HepG2 (cell line): ENCODE measurements around the gene TBC1D20. TPM values are rescaled to one million over a fixed set of nuclear protein-coding genes. Genes with fewer than 3 reads are reported as not detected.

Experiments used
- CBX5 ChIP-seq: sonication (generic); formaldehyde crosslinking; IDR thresholded peaks from 2 replicates; pipeline ENCODE4 v1.4.0; 2020; ENCODE audit warnings: missing genetic modification reagents, borderline replicate concordance
- CENPT ChIP-seq: sonication (generic); formaldehyde crosslinking; IDR thresholded peaks from 2 replicates; pipeline ENCODE4 v1.8.0; 2022; ENCODE audit warnings: low read depth, mild to moderate bottlenecking, moderate library complexity, missing genetic modification reagents
- FOSL2 ChIP-seq: sonication (generic); formaldehyde crosslinking; IDR thresholded peaks from 2 replicates; pipeline ENCODE4 v1.4.0; 2020; ENCODE audit warnings: missing genetic modification reagents
- JUNB ChIP-seq: sonication (generic); formaldehyde crosslinking; IDR thresholded peaks from 2 replicates; pipeline ENCODE4 v1.8.0; 2022; ENCODE audit warnings: missing genetic modification reagents, mild to moderate bottlenecking, borderline replicate concordance
- NR2F6 ChIP-seq, 2 experiments: IDR thresholded peaks; 2 replicates each; pipeline ENCODE4 v1.6.1; 2016; ENCODE audit warnings: antibody characterized with exemption in 1 of 2, mild to moderate bottlenecking in 1 of 2
- SALL1 ChIP-seq: sonication (generic); formaldehyde crosslinking; IDR thresholded peaks from 2 replicates; pipeline ENCODE4 v1.8.0; 2022; ENCODE audit warnings: mild to moderate bottlenecking, missing genetic modification reagents
- THAP11 ChIP-seq: IDR thresholded peaks from 2 replicates; pipeline ENCODE4 v1.6.1; 2016; ENCODE audit warnings: missing biosample characterization, missing genetic modification reagents
- ZFY ChIP-seq: sonication (generic); formaldehyde crosslinking; IDR thresholded peaks from 2 replicates; pipeline ENCODE4 v1.4.0; 2020; ENCODE audit warnings: missing genetic modification reagents
- ZNF33A ChIP-seq: sonication (generic); formaldehyde crosslinking; IDR thresholded peaks from 2 replicates; pipeline ENCODE4 v1.5.1; 2020; ENCODE audit warnings: missing genetic modification reagents, mild to moderate bottlenecking, moderate library complexity, borderline replicate concordance
- ZNF720 ChIP-seq: sonication (generic); formaldehyde crosslinking; IDR thresholded peaks from 2 replicates; pipeline ENCODE4 v1.4.0; 2020; ENCODE audit warnings: missing genetic modification reagents
- polyA plus RNA-seq, 8 experiments: library from polyadenylated mRNA; depleted of rRNA in 3 of 8; stranded (reverse) in 7 of 8; unstranded in 1 of 8; fragments of >200 nt; fragmentation: Illumina TruSeq in 4 of 8; extraction: Trizol in 4 of 8; gene quantifications; 2 replicates each; pipeline versions ENCODE4 v1.2.1 to v1.2.3, GENCODE V29; 2011 to 2016; ENCODE audit warnings: low read depth in 4 of 8, missing spikeins in 1 of 8, mixed read lengths in 1 of 8; ENCODE audit not compliant: insufficient read depth in 1 of 8
- total RNA-seq, 5 experiments: library from RNA; depleted of rRNA; stranded (reverse); fragments of >200 nt; fragmentation: Illumina TruSeq; extraction: Trizol; gene quantifications; 2 replicates each; pipeline ENCODE4 v1.2.3, GENCODE V29; 2016; ENCODE audit warnings: low read depth in 1 of 5
- TF ChIP-seq, protein P1 (sequence below): sonication (generic); formaldehyde crosslinking; IDR thresholded peaks from 2 replicates; pipeline ENCODE4 v1.4.0; 2020; ENCODE audit warnings: mild to moderate bottlenecking, missing genetic modification reagents
- TF ChIP-seq, protein P2 (sequence below): sonication (generic); formaldehyde crosslinking; IDR thresholded peaks from 2 replicates; pipeline ENCODE4 v1.8.1; 2023; ENCODE audit warnings: mild to moderate bottlenecking, missing genetic modification reagents, borderline replicate concordance
- TF ChIP-seq, protein P3 (sequence below): sonication (generic); formaldehyde crosslinking; IDR thresholded peaks from 2 replicates; pipeline ENCODE4 v1.8.0; 2022; ENCODE audit warnings: low read depth, missing genetic modification reagents
- TF ChIP-seq, protein P4 (sequence below): IDR thresholded peaks from 2 replicates; pipeline ENCODE4 v1.6.1; 2012; ENCODE audit warnings: inconsistent platforms
- TF ChIP-seq, protein P5 (sequence below): sonication (generic); formaldehyde crosslinking; IDR thresholded peaks from 2 replicates; pipeline ENCODE4 v1.4.0; 2020; ENCODE audit warnings: low read depth, mild to moderate bottlenecking, missing genetic modification reagents

TBC1D20 gene
- total and polyA plus RNA-seq, 2 of the 13 experiments (the other 11 are each of a cell fraction or from before 2014, with no cell fraction given) = 36.6 to 47.1 TPM

DNA sequence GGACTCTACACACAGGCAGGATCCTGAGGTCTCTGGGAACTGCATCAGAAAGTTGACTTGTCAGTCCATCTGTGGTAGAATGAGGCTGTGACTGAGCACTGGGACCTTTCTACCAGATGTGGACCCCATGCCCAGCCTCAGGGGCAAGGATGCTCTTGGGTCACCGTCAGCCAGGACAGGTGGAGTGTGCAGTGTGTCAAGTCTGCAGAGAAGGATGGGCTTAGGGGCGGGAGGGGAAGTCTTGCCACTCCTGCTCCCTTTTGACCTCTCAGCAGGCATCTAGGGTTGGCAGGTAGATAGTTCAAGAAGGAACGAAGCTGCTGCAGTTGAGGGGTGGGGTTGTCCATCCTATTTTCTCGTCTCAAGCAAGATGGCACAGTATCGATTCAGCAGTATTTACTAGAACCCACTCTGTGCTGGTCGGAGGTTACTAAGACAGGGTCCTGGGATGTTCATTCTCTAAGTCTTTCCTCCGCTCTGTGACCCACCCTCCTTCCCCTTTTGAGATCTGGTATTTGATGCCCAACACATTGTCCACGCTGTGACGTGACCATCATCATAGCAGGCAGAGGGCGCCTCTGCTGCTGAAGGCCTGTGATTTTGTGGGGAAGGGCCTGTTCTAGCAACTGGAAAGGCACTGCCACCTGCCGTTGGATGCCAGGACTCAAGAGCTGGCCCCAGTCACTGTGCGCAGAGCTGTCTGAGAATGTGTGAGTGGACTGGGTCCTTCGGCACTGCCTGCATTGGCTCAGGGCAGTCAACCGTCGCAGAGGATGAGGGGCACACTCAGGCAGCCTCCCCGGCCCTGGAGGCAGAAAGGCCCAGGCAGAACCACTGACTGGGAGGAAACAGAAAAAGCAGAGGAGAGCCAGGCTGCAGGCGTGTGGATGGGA is 31.1 kb downstream of the TBC1D20 start (continued):
- TF ChIP-seq ZNF720 (CRISPR knock-in tag) = 0 out of 2 replicates have a peak, but pooled peaks have one; percentile 14
- peak; percentile 68; the same call in 1 of the 2 replicates for TF ChIP-seq ZFY (CRISPR knock-in tag)
- TF ChIP-seq, protein P1, sequence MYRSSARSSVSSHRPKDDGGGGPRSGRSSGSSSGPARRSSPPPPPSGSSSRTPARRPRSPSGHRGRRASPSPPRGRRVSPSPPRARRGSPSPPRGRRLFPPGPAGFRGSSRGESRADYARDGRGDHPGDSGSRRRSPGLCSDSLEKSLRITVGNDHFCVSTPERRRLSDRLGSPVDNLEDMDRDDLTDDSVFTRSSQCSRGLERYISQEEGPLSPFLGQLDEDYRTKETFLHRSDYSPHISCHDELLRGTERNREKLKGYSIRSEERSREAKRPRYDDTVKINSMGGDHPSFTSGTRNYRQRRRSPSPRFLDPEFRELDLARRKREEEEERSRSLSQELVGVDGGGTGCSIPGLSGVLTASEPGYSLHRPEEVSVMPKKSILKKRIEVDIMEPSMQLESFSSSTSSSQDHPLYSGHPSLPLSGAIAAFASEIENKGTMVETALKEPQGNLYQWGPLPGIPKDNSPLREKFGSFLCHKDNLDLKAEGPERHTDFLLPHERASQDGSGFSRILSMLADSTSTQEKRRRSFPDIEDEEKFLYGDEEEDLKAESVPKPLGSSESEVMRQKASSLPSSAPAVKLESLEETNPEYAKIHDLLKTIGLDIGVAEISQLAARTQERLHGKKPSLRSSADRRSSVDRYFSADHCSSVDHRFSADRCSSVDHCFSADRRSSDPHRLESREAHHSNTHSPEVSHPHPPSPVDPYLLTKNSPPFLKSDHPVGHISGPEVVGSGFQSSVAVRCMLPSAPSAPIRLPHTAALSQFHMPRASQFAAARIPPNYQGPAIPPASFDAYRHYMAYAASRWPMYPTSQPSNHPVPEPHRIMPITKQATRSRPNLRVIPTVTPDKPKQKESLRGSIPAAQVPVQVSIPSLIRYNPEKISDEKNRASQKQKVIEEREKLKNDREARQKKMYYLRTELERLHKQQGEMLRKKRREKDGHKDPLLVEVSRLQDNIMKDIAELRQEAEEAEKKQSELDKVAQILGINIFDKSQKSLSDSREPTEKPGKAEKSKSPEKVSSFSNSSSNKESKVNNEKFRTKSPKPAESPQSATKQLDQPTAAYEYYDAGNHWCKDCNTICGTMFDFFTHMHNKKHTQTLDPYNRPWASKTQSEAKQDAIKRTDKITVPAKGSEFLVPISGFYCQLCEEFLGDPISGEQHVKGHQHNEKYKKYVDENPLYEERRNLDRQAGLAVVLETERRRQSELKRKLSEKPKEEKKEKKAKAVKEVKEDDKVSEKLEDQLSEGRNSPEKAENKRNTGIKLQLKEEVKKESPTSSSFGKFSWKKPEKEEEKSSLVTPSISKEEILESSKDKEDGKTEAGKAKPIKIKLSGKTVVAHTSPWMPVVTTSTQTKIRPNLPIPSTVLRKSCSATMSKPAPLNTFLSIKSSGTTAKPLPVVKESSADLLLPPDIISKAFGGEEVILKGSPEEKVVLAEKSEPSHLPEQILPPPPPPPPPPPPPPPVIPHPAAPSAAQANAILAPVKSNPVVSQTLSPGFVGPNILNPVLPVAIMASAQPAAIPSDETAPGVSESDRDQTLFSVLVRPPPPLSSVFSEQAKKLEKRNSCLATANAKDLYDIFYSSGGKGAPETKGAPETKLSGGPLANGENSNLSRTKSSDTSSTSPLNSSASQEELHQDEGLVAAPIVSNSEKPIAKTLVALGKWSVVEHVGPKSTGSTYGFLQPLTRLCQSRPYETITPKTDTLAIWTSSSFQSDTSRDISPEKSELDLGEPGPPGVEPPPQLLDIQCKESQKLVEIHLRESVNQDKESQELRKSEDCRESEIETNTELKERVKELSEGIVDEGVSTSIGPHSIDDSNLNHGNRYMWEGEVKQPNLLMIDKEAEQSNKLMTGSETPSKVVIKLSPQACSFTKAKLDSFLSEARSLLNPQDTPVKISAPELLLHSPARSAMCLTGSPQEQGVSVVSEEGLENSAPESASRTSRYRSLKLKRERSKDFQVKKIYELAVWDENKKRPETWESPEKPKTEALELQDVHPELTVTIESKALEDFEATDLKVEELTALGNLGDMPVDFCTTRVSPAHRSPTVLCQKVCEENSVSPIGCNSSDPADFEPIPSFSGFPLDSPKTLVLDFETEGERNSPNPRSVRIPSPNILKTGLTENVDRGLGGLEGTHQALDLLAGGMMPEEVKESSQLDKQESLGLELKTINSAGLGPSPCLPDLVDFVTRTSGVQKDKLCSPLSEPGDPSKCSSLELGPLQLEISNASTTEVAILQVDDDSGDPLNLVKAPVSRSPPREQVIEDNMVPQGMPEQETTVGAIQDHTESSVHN (CRISPR knock-in tag) = peak; percentile 97
- TF ChIP-seq, protein P2, sequence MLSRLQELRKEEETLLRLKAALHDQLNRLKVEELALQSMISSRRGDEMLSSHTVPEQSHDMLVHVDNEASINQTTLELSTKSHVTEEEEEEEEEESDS (CRISPR knock-in tag) = no peak
- no peak for TF ChIP-seq NR2F6 (IDR thresholded peaks at IDR 0.05)
- peak; percentile 80 for TF ChIP-seq NR2F6 (CRISPR knock-in tag; IDR thresholded peaks at IDR 0.05)
- TF ChIP-seq ZNF33A (CRISPR knock-in tag) = no peak
- TF ChIP-seq, protein P3, sequence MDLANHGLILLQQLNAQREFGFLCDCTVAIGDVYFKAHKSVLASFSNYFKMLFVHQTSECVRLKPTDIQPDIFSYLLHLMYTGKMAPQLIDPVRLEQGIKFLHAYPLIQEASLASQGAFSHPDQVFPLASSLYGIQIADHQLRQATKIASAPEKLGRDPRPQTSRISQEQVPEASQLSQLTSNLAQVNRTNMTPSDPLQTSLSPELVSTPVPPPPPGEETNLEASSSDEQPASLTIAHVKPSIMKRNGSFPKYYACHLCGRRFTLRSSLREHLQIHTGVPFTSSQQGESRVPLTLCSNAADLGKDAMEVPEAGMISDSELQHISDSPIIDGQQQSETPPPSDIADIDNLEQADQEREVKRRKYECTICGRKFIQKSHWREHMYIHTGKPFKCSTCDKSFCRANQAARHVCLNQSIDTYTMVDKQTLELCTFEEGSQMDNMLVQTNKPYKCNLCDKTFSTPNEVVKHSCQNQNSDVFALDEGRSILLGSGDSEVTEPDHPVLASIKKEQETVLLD (CRISPR knock-in tag) = no peak
- TF ChIP-seq, protein P4, sequence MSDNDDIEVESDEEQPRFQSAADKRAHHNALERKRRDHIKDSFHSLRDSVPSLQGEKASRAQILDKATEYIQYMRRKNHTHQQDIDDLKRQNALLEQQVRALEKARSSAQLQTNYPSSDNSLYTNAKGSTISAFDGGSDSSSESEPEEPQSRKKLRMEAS = peak; percentile 76; the same call in 1 of the 2 replicates
- TF ChIP-seq CBX5 = peak; percentile 95
- TF ChIP-seq CENPT (CRISPR knock-in tag) = peak; percentile 72; the same call in 1 of the 2 replicates
- TF ChIP-seq, protein P5, sequence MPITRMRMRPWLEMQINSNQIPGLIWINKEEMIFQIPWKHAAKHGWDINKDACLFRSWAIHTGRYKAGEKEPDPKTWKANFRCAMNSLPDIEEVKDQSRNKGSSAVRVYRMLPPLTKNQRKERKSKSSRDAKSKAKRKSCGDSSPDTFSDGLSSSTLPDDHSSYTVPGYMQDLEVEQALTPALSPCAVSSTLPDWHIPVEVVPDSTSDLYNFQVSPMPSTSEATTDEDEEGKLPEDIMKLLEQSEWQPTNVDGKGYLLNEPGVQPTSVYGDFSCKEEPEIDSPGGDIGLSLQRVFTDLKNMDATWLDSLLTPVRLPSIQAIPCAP (CRISPR knock-in tag) = 0 out of 2 replicates have a peak, but pooled peaks have one; percentile 35
- peak; percentile 95 for TF ChIP-seq SALL1 (CRISPR knock-in tag)
- TF ChIP-seq JUNB (CRISPR knock-in tag) = no peak
- peak; percentile 81 for TF ChIP-seq THAP11 (CRISPR knock-in tag)
- TF ChIP-seq FOSL2 (CRISPR knock-in tag) = peak; percentile 71
